ENCODE data around the gene CCDC43. TPM values are rescaled to one million over a fixed set of nuclear protein-coding genes. Genes with fewer than 3 reads are reported as not detected.

Gene CCDC43
- total RNA-seq, 1 donor, result 33.4 TPM

DNA sequence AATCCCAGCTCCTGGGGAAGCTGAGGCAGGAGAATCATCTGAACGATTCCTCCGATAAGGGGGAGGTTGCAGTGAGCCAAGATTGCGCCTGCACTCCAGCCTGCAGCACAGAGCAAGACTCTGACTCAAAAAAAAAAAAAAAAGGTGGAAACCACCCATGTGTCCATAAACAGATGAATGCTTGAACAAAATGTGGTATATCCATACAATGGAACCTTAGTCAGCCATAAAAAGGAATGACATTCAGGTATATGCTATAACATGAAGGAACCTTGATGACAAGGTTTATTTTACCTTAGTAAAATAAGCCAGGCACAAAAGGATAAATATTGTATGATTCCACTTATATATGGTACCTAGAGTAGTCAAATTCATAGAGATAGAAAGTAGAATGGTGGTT lies 36.2 kb downstream of the CCDC43 start:
- TF ChIP-seq, protein P1, sequence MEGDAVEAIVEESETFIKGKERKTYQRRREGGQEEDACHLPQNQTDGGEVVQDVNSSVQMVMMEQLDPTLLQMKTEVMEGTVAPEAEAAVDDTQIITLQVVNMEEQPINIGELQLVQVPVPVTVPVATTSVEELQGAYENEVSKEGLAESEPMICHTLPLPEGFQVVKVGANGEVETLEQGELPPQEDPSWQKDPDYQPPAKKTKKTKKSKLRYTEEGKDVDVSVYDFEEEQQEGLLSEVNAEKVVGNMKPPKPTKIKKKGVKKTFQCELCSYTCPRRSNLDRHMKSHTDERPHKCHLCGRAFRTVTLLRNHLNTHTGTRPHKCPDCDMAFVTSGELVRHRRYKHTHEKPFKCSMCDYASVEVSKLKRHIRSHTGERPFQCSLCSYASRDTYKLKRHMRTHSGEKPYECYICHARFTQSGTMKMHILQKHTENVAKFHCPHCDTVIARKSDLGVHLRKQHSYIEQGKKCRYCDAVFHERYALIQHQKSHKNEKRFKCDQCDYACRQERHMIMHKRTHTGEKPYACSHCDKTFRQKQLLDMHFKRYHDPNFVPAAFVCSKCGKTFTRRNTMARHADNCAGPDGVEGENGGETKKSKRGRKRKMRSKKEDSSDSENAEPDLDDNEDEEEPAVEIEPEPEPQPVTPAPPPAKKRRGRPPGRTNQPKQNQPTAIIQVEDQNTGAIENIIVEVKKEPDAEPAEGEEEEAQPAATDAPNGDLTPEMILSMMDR (IDR thresholded peaks at IDR 0.05; ENCODE audit: insufficient read depth, low read length), result no peak
- no peak for DNase-seq (ENCODE audit: low read depth)
- no peak overlapping the region for H3K4me3 ChIP-seq (ENCODE audit: low read depth, low read length)

DNA sequence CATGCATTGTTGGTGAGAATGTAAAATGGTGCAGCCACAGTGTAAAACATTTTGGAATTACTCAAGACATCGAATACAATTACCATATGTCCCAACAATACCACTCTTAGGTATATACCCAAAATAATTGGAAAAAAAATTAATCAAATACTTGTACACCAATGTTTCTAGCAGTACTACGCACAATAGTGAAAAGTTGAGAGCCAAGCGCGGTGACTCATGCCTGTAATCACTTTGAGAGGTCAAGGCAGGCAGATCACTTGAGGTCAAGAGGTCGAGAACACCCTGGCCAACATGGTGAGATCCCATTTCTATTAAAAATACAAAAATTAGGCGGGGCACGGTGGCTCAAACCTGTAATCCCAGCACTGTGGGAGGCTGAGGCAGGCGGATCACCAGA lies 36.8 kb downstream of the CCDC43 start:
- TF ChIP-seq, protein P1 (IDR thresholded peaks at IDR 0.05; ENCODE audit: insufficient read depth, low read length), result no peak
- H3K4me3 ChIP-seq (ENCODE audit: low read depth, low read length), result no peak overlapping the region
- DNase-seq (ENCODE audit: low read depth), result no peak

DNA sequence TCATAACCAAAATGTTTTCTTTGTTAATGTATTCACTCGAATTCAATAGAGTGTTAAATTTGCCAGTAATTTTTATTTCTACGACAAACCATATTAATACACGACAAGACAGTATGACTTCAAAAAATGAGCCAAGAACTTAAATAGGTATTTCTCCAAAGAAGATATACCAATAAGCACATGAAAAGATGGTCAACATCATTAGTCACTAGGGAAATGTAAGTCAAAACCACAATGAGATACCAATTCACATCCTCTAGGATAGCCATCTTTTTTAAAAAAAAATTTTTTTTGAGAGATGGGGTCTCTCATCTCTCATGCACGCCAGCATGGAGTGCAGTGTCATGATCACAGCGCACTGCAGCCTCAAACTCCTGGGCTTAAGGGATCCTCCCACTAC lies 38.3 kb downstream of the CCDC43 start:
- TF ChIP-seq, protein P1 (IDR thresholded peaks at IDR 0.05; ENCODE audit: insufficient read depth, low read length), result no peak
- H3K4me3 ChIP-seq (ENCODE audit: low read depth, low read length), result no peak overlapping the region
- no peak for DNase-seq (ENCODE audit: low read depth)

DNA sequence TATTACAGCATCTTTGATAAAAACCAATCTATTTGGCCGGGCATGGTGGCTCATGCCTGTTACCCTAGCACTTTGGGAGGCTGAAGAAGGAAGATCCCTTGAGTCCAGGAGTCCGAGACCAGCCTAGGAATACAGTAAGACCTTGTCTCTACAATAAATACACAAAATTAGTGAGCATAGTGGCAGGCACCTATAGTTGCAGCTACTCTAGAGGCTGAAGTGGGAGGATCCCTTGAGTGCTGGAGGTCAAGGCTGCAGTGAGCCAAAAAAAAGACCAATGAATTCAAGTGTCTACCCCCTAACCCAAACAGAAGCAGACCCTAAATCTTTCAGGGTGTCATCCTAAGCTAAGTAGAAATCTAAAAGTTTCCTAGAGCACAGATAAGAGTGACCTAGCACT lies 40.6 kb downstream of the CCDC43 start:
- DNase-seq (ENCODE audit: low read depth), result no peak
- H3K4me3 ChIP-seq (ENCODE audit: low read depth, low read length), result no peak overlapping the region
- TF ChIP-seq, protein P1 (IDR thresholded peaks at IDR 0.05; ENCODE audit: insufficient read depth, low read length), result no peak

DNA sequence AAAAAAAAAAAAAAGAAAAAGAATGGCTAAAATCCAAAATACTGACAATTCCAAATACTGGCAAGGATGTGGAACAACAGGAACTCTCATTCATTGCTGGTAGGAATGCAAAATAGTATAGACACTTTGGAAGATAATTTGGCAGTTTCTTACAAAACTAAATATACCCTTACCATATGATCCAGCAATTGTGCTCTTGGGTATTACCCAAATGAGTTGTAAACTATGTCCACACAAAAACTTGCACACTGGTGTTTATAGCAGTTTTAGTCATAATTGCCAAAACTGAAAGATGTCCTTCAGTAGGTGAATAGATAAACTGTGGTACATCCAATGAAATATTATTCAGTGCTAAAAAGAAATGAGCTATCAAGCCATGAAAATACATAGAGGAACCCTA lies 41.8 kb downstream of the CCDC43 start:
- DNase-seq (ENCODE audit: low read depth), result no peak
- TF ChIP-seq, protein P1 (IDR thresholded peaks at IDR 0.05; ENCODE audit: insufficient read depth, low read length), result no peak
- H3K4me3 ChIP-seq (ENCODE audit: low read depth, low read length), result no peak overlapping the region

DNA sequence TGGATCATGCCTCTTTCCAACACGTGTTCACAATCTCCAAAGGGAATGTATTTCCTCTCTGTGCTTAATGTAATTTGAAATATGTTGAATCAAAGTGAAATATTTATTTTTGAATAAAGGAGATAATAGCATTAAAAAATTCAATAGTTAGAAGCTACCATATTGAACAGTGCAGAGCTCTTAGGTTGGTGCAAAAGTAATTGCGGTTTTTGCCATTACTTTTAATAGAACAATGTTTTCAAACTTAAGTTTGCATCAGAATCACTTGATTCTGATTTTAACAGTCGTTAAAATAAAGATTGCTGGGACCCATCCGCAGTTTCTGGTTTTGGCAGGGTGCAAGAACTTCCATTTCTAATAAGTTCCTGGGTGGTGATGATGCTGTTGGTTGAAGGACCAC lies 43.3 kb downstream of the CCDC43 start:
- TF ChIP-seq, protein P1 (IDR thresholded peaks at IDR 0.05; ENCODE audit: insufficient read depth, low read length), result no peak
- DNase-seq (ENCODE audit: low read depth), result no peak
- H3K4me3 ChIP-seq (ENCODE audit: low read depth, low read length), result no peak overlapping the region

DNA sequence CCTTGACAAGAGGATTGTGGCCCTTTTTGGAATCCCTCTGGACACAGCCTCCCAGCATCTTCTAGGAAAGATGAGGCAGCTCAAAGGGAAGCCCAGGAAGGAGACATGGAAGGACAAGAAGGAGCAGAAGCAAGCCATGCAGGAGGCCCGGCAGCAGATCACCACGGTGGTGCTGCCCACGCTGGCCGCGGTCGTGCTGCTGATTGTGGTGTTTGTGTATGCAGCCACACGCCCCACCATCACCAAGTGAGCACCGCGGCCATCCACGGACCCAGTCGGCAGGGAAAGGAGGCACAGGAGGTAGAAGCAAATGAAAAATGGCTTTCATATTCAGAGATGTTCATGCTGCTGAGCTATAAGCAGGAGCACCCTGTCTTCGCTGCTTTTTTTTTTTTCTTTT lies 44.2 kb downstream of the CCDC43 start:
- H3K4me3 ChIP-seq (ENCODE audit: low read depth, low read length), result no peak overlapping the region

More for the DNA sequence above, 44.2 kb downstream of the CCDC43 start:
- DNase-seq (ENCODE audit: low read depth), result no peak
- TF ChIP-seq, protein P1 (IDR thresholded peaks at IDR 0.05; ENCODE audit: insufficient read depth, low read length), result no peak
